ENCODE results near the gene CD200R1.
A peak's percentile ranks its signal among the peaks of the same experiment; 100 is the strongest.

CD200R1 gene

GRCh38 chr3:112974894-112975293 is at the start of gene CD200R1:
TSS of gene CD200R1 (minus strand) at chr3:112975103. CDS start at chr3:112974857, 246 bp downstream.
- DNase-seq (ENCODE audit: low read depth in 3 of 3, low spot score in 1 of 3), result no peak

GRCh38 chr3:113021471-113021870 is 46.6 kb upstream of the CD200R1 start:
- no peak for DNase-seq (ENCODE audit: low read depth in 3 of 3, low spot score in 1 of 3)

GRCh38 chr3:113019182-113020137 is 44.6 kb upstream of the CD200R1 start:
- peak; percentile 56 to 78 (median 70) for DNase-seq (ENCODE audit: low read depth in 3 of 3, low spot score in 1 of 3)

- no peak for DNase-seq (ENCODE audit: low read depth in 3 of 3, low spot score in 1 of 3)
Observed at GRCh38 chr3:113018536-113019181, 43.8 kb upstream of the CD200R1 start.

GRCh38 chr3:113013593-113013992 is 38.7 kb upstream of the CD200R1 start:
- DNase-seq (ENCODE audit: low read depth in 3 of 3, low spot score in 1 of 3), result no peak

GRCh38 chr3:113008117-113008516 is 33.2 kb upstream of the CD200R1 start:
- DNase-seq (ENCODE audit: low read depth in 3 of 3, low spot score in 1 of 3), result no peak

GRCh38 chr3:113006359-113007056 is 31.6 kb upstream of the CD200R1 start:
- no peak for DNase-seq (ENCODE audit: low read depth in 3 of 3, low spot score in 1 of 3)

GRCh38 chr3:113005611-113006010 is 30.7 kb upstream of the CD200R1 start:
- no peak for DNase-seq (ENCODE audit: low read depth in 3 of 3, low spot score in 1 of 3)

GRCh38 chr3:113002679-113003078 is 27.8 kb upstream of the CD200R1 start:
- DNase-seq (ENCODE audit: low read depth in 3 of 3, low spot score in 1 of 3), result no peak

- no peak for DNase-seq (ENCODE audit: low read depth in 3 of 3, low spot score in 1 of 3)
Observed at GRCh38 chr3:113002037-113002436, 27.1 kb upstream of the CD200R1 start.

- no peak for DNase-seq (ENCODE audit: low read depth in 3 of 3, low spot score in 1 of 3)
Observed at GRCh38 chr3:113000691-113001090, 25.8 kb upstream of the CD200R1 start.

- DNase-seq (ENCODE audit: low read depth in 3 of 3, low spot score in 1 of 3), result no peak
Observed at GRCh38 chr3:112995800-112996199, 20.9 kb upstream of the CD200R1 start.

GRCh38 chr3:112990672-112991602 is 16.0 kb upstream of the CD200R1 start, which contains the start of gene GTPBP8:
TSS of gene GTPBP8 (plus strand) at chr3:112990984. CDS start at chr3:112991000, 16 bp downstream.
- peak; percentile 49 to 72 (median 64) for DNase-seq (ENCODE audit: low read depth in 3 of 3, low spot score in 1 of 3)

GRCh38 chr3:112987710-112988334 is 12.9 kb upstream of the CD200R1 start:
- DNase-seq (ENCODE audit: low read depth in 3 of 3, low spot score in 1 of 3), result no peak

- peak in 1 of 3 donors; percentile 31 for DNase-seq (ENCODE audit: low read depth in 3 of 3, low spot score in 1 of 3)
Observed at GRCh38 chr3:112984485-112984884, 9.6 kb upstream of the CD200R1 start.

GRCh38 chr3:112982710-112983109 is 7.8 kb upstream of the CD200R1 start:
- DNase-seq (ENCODE audit: low read depth in 3 of 3, low spot score in 1 of 3), result no peak

GRCh38 chr3:112980080-112980479 is 5.2 kb upstream of the CD200R1 start:
- no peak for DNase-seq (ENCODE audit: low read depth in 3 of 3, low spot score in 1 of 3)

GRCh38 chr3:112979244-112979832 is 4.4 kb upstream of the CD200R1 start:
- no peak for DNase-seq (ENCODE audit: low read depth in 3 of 3, low spot score in 1 of 3)

GRCh38 chr3:112976953-112977352 is 2.0 kb upstream of the CD200R1 start:
- DNase-seq (ENCODE audit: low read depth in 3 of 3, low spot score in 1 of 3), result no peak

- no peak for DNase-seq (ENCODE audit: low read depth in 3 of 3, low spot score in 1 of 3)
Observed at GRCh38 chr3:112976001-112976400, 1.1 kb upstream of the CD200R1 start.

Measured in stimulated activated CD4-positive, alpha-beta T cell treated with anti-CD3 and anti-CD28 coated beads, TNF-alpha, amount 100 ng/mL, for 1 hour (primary cell).